ENCODE measurements around the gene FOXI2.

- no peak for TF ChIP-seq POLR2AphosphoS5 (IDR thresholded peaks at IDR 0.05)
- TF ChIP-seq POLR2A (IDR thresholded peaks at IDR 0.05) = no peak
- TF ChIP-seq, protein P1, sequence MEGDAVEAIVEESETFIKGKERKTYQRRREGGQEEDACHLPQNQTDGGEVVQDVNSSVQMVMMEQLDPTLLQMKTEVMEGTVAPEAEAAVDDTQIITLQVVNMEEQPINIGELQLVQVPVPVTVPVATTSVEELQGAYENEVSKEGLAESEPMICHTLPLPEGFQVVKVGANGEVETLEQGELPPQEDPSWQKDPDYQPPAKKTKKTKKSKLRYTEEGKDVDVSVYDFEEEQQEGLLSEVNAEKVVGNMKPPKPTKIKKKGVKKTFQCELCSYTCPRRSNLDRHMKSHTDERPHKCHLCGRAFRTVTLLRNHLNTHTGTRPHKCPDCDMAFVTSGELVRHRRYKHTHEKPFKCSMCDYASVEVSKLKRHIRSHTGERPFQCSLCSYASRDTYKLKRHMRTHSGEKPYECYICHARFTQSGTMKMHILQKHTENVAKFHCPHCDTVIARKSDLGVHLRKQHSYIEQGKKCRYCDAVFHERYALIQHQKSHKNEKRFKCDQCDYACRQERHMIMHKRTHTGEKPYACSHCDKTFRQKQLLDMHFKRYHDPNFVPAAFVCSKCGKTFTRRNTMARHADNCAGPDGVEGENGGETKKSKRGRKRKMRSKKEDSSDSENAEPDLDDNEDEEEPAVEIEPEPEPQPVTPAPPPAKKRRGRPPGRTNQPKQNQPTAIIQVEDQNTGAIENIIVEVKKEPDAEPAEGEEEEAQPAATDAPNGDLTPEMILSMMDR (IDR thresholded peaks at IDR 0.05) = no peak
- no peak for TF ChIP-seq EP300 (IDR thresholded peaks at IDR 0.05)
Observed at GRCh38 chr10:127762925-127763324, 25.9 kb downstream of the FOXI2 start.

Data from suprapubic skin (tissue), 4 donors.